HepG2 (cell line): ENCODE results near the gene SLC4A5. TPM values are rescaled to one million over a fixed set of nuclear protein-coding genes. Genes with fewer than 3 reads are reported as not detected.
A peak's percentile ranks its signal among the peaks of the same experiment; 100 is the strongest.

Experiments
- HOXD1 ChIP-seq: sonication (generic); formaldehyde crosslinking; IDR thresholded peaks from 2 replicates; pipeline ENCODE4 v1.5.0; 2020; ENCODE audit warnings: missing genetic modification reagents
- NFYB ChIP-seq: sonication (generic); formaldehyde crosslinking; IDR thresholded peaks from 2 replicates; pipeline ENCODE4 v1.4.0; 2020; ENCODE audit warnings: missing genetic modification reagents
- SSRP1 ChIP-seq: IDR thresholded peaks from 2 replicates; pipeline ENCODE4 v1.6.1; 2016; ENCODE audit warnings: control low read depth
- YEATS2 ChIP-seq: sonication (generic); formaldehyde crosslinking; IDR thresholded peaks from 2 replicates; pipeline ENCODE4 v1.4.0; 2020; ENCODE audit warnings: missing genetic modification reagents, borderline replicate concordance
- ZNF263 ChIP-seq: sonication (generic); formaldehyde crosslinking; IDR thresholded peaks from 2 replicates; pipeline ENCODE4 v1.4.0; 2020; ENCODE audit warnings: missing genetic modification reagents
- ZNF780A ChIP-seq: sonication (generic); formaldehyde crosslinking; IDR thresholded peaks from 2 replicates; pipeline ENCODE4 v1.8.0; 2022; ENCODE audit warnings: mild to moderate bottlenecking, missing genetic modification reagents, moderate library complexity
- ZSCAN31 ChIP-seq: sonication (generic); formaldehyde crosslinking; IDR thresholded peaks from 2 replicates; pipeline ENCODE4 v1.5.0; 2020; ENCODE audit warnings: low read depth, mild to moderate bottlenecking, missing genetic modification reagents
- polyA plus RNA-seq, 8 experiments: library from polyadenylated mRNA; depleted of rRNA in 3 of 8; stranded (reverse) in 7 of 8; unstranded in 1 of 8; fragments of >200 nt; fragmentation: Illumina TruSeq in 4 of 8; extraction: Trizol in 4 of 8; gene quantifications; 2 replicates each; pipeline versions ENCODE4 v1.2.1 to v1.2.3, GENCODE V29; 2011 to 2016; ENCODE audit warnings: low read depth in 4 of 8, missing spikeins in 1 of 8, mixed read lengths in 1 of 8; ENCODE audit not compliant: insufficient read depth in 1 of 8
- total RNA-seq, 5 experiments: library from RNA; depleted of rRNA; stranded (reverse); fragments of >200 nt; fragmentation: Illumina TruSeq; extraction: Trizol; gene quantifications; 2 replicates each; pipeline ENCODE4 v1.2.3, GENCODE V29; 2016; ENCODE audit warnings: low read depth in 1 of 5
- TF ChIP-seq, protein P1 (sequence below): sonication (generic); formaldehyde crosslinking; IDR thresholded peaks from 2 replicates; pipeline ENCODE4 v1.4.0; 2020; ENCODE audit warnings: missing genetic modification reagents
- TF ChIP-seq, protein P2 (sequence below): sonication (generic); formaldehyde crosslinking; IDR thresholded peaks from 2 replicates; pipeline ENCODE4 v1.4.0; 2020; ENCODE audit warnings: missing genetic modification reagents, borderline replicate concordance

SLC4A5 gene
- total and polyA plus RNA-seq, 2 of the 13 experiments (the other 11 are each of a cell fraction or from before 2014, with no cell fraction given) = 0.50 TPM; not detected in 1

DNA sequence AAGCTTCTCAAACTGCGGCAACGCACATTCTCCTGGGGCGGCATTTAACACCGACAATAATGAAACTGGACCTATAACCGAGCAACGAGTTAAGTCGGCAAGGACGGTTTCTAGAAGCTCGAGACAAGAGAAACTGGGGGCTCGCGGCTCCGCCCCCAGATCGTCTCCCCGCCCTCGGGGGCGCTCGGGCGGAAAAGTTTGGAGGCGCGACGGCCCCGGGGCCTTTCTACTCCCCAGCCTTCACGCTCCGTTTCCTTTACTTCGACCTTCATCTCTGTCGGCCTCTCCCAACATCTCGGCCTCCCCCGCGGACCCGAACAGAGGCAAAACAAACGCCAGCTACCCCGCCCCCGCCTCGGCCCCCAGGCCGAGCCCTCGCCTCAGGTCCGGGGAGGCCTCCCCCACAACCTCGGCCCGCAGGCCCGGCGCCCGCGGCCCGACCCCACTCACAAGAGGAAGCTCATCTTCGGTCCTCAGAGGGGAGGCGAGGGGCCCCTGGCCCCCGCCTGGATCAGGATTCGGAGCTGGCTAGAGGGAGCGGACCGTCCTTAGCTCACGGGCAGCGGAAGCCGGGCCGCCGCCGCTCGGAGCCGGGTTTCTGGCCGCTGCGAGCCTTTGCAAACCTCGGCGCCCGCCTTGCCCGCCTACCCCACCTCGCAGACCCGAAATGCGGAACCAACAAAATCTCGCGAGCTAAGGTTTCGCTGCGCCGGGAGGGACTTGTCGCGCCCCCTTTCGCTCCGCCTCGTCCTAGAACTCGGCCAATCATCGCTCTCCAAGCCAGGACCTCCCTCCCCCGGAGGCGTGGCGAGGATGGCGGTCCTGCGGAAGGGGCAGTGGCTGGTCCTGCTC, 164.8 kb downstream of the SLC4A5 start, which contains the start of gene MOB1A (continued):
- TF ChIP-seq, protein P1, sequence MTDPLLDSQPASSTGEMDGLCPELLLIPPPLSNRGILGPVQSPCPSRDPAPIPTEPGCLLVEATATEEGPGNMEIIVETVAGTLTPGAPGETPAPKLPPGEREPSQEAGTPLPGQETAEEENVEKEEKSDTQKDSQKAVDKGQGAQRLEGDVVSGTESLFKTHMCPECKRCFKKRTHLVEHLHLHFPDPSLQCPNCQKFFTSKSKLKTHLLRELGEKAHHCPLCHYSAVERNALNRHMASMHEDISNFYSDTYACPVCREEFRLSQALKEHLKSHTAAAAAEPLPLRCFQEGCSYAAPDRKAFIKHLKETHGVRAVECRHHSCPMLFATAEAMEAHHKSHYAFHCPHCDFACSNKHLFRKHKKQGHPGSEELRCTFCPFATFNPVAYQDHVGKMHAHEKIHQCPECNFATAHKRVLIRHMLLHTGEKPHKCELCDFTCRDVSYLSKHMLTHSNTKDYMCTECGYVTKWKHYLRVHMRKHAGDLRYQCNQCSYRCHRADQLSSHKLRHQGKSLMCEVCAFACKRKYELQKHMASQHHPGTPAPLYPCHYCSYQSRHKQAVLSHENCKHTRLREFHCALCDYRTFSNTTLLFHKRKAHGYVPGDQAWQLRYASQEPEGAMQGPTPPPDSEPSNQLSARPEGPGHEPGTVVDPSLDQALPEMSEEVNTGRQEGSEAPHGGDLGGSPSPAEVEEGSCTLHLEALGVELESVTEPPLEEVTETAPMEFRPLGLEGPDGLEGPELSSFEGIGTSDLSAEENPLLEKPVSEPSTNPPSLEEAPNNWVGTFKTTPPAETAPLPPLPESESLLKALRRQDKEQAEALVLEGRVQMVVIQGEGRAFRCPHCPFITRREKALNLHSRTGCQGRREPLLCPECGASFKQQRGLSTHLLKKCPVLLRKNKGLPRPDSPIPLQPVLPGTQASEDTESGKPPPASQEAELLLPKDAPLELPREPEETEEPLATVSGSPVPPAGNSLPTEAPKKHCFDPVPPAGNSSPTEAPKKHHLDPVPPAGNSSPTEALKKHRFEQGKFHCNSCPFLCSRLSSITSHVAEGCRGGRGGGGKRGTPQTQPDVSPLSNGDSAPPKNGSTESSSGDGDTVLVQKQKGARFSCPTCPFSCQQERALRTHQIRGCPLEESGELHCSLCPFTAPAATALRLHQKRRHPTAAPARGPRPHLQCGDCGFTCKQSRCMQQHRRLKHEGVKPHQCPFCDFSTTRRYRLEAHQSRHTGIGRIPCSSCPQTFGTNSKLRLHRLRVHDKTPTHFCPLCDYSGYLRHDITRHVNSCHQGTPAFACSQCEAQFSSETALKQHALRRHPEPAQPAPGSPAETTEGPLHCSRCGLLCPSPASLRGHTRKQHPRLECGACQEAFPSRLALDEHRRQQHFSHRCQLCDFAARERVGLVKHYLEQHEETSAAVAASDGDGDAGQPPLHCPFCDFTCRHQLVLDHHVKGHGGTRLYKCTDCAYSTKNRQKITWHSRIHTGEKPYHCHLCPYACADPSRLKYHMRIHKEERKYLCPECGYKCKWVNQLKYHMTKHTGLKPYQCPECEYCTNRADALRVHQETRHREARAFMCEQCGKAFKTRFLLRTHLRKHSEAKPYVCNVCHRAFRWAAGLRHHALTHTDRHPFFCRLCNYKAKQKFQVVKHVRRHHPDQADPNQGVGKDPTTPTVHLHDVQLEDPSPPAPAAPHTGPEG (CRISPR knock-in tag) = peak; percentile 89
- no peak for TF ChIP-seq SSRP1 (CRISPR knock-in tag)
- no peak for TF ChIP-seq ZNF263 (CRISPR knock-in tag)
- TF ChIP-seq NFYB = peak; percentile 75
- TF ChIP-seq YEATS2 (CRISPR knock-in tag) = peak; percentile 83
- 0 out of 2 replicates have a peak, but pooled peaks have one; percentile 63 for TF ChIP-seq HOXD1 (CRISPR knock-in tag)
- TF ChIP-seq, protein P2, sequence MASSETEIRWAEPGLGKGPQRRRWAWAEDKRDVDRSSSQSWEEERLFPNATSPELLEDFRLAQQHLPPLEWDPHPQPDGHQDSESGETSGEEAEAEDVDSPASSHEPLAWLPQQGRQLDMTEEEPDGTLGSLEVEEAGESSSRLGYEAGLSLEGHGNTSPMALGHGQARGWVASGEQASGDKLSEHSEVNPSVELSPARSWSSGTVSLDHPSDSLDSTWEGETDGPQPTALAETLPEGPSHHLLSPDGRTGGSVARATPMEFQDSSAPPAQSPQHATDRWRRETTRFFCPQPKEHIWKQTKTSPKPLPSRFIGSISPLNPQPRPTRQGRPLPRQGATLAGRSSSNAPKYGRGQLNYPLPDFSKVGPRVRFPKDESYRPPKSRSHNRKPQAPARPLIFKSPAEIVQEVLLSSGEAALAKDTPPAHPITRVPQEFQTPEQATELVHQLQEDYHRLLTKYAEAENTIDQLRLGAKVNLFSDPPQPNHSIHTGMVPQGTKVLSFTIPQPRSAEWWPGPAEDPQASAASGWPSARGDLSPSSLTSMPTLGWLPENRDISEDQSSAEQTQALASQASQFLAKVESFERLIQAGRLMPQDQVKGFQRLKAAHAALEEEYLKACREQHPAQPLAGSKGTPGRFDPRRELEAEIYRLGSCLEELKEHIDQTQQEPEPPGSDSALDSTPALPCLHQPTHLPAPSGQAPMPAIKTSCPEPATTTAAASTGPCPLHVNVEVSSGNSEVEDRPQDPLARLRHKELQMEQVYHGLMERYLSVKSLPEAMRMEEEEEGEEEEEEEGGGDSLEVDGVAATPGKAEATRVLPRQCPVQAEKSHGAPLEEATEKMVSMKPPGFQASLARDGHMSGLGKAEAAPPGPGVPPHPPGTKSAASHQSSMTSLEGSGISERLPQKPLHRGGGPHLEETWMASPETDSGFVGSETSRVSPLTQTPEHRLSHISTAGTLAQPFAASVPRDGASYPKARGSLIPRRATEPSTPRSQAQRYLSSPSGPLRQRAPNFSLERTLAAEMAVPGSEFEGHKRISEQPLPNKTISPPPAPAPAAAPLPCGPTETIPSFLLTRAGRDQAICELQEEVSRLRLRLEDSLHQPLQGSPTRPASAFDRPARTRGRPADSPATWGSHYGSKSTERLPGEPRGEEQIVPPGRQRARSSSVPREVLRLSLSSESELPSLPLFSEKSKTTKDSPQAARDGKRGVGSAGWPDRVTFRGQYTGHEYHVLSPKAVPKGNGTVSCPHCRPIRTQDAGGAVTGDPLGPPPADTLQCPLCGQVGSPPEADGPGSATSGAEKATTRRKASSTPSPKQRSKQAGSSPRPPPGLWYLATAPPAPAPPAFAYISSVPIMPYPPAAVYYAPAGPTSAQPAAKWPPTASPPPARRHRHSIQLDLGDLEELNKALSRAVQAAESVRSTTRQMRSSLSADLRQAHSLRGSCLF (CRISPR knock-in tag) = no peak
- peak; percentile 71; the same call in 1 of the 2 replicates for TF ChIP-seq ZSCAN31 (CRISPR knock-in tag)
- no peak for TF ChIP-seq ZNF780A (CRISPR knock-in tag)
